ENCODE results near the gene CDC42BPB.

The CDC42BPB gene

DNA sequence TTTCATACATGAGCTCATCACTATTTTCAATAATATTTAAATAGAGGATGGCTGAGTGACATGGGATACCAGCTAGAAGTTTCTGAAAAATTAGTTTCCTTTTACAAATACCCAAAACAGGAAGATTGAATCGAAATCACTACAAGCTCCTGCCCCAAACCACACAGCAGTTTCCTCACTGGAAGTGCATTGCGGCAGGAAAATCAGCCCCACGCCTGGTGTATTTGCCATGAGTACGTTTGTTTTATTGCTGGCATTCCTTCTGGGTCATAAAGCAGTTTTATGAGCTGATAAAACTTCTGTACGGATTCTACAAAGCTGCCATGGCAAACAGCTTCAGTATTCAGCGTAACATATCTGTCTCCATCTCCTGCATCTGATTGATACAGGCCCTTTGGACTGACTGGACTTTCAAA, 23.7 kb downstream of the CDC42BPB start:
- no peak overlapping the region for H3K4me3 ChIP-seq (replicated peaks; ENCODE audit: low read depth, low read length)
- DNase-seq (ENCODE audit: extremely low read depth, low read depth) = no peak
- TF ChIP-seq, protein P1, sequence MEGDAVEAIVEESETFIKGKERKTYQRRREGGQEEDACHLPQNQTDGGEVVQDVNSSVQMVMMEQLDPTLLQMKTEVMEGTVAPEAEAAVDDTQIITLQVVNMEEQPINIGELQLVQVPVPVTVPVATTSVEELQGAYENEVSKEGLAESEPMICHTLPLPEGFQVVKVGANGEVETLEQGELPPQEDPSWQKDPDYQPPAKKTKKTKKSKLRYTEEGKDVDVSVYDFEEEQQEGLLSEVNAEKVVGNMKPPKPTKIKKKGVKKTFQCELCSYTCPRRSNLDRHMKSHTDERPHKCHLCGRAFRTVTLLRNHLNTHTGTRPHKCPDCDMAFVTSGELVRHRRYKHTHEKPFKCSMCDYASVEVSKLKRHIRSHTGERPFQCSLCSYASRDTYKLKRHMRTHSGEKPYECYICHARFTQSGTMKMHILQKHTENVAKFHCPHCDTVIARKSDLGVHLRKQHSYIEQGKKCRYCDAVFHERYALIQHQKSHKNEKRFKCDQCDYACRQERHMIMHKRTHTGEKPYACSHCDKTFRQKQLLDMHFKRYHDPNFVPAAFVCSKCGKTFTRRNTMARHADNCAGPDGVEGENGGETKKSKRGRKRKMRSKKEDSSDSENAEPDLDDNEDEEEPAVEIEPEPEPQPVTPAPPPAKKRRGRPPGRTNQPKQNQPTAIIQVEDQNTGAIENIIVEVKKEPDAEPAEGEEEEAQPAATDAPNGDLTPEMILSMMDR (IDR thresholded peaks at IDR 0.05; ENCODE audit: low read depth, low read length, missing control alignments) = no peak

DNA sequence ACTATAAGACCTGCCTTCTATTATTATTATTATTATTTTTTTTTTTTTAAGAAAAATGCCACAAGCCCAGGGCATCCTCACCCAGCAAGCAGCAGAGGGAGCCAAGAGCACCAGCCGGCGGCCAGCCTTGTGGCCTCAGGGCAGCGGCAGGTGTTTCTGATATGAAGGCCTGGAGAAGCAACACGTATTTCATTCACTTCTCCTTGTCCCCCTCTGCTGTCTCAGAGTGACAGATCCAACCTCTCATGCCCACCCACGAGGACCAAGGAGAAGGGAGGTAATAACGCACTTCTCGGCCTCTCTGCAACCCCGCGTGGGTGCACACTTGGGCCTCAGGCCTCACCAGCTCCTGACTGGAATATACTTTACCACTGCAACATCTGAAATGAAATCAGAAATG, 25.4 kb downstream of the CDC42BPB start:
- TF ChIP-seq, protein P1 (IDR thresholded peaks at IDR 0.05; ENCODE audit: low read depth, low read length, missing control alignments) = no peak
- DNase-seq (ENCODE audit: extremely low read depth, low read depth) = no peak
- H3K4me3 ChIP-seq (replicated peaks; ENCODE audit: low read depth, low read length) = no peak overlapping the region

DNA sequence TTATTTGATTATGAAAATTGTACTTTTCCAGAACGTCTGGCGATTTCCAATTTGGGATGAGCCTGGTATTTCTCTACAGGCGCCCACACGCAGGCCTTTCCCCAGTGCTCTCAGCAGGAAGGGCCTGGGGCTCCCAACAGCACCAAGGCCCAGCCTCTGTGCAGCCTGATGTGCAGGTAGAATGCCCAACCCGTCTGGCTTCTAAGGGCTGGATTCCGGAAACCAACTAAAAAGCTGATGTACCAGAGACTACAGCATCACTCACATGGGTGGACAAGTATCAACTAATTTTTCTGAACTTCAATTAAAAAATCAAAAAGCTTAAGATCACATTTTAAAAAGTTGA, 25.8 kb downstream of the CDC42BPB start:
- DNase-seq (ENCODE audit: extremely low read depth, low read depth) = no peak
- TF ChIP-seq, protein P1 (IDR thresholded peaks at IDR 0.05; ENCODE audit: low read depth, low read length, missing control alignments) = no peak
- H3K4me3 ChIP-seq (replicated peaks; ENCODE audit: low read depth, low read length) = no peak overlapping the region

DNA sequence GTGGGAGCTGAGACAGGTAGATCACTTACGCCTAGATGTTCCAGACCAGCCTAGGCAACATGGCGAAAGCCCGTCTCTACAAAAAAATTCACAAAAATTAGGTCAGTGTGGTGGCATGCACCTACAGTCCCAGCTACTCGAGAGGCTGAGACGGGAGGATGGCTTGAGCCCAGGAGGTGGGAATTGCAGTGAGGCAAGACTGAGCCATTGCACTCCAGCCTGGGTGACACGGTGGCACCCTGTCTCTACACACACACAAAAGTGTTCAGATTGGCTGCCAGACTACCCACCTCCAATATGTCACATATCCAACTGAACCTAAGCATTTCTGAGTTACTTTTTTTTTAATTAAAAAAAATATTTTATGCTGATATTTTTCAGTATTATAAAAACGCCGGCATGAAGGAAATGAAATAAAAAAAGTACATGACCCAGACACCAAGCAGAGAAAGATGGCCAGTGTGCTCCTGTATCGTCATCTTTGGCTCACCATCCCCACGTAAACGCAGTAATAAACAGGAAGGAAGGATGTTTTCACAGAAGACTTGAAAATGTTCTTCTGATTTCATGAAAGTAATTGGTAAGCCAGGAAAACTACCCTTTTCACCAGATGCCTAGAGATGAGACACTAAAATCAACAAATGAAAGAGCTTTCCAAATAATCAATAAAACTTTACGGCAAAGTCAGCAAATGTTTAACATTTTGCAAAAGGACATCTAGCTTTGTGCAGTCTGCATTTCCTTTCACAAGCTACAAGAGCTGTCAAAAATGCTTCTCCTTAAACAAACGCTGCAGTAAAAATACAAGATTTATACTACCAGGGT, 26.4 kb downstream of the CDC42BPB start:
- no peak for DNase-seq (ENCODE audit: extremely low read depth, low read depth)
- TF ChIP-seq, protein P1 (IDR thresholded peaks at IDR 0.05; ENCODE audit: low read depth, low read length, missing control alignments) = no peak
- H3K4me3 ChIP-seq (replicated peaks; ENCODE audit: low read depth, low read length) = no peak overlapping the region

DNA sequence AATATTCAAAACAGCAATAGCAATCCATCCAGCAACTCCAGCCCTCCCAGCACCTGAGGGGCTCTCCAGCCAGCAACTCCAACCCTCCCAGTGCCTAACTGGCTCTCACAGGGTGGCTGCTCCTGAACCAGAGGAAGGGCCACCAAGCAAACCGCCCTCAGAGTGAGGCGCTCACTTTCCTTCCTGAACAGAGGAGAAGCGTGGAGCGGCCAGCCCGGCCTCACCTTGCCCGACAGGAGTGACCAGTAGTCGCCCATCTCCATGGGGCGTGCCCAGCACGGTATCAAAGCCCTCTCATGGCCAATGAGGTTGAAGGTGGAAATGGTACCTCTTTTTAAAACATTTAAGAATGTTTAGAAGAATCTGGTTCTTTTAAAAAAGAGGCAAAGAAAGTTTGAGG, 27.4 kb downstream of the CDC42BPB start:
- no peak for DNase-seq (ENCODE audit: extremely low read depth, low read depth)
- H3K4me3 ChIP-seq (replicated peaks; ENCODE audit: low read depth, low read length) = no peak overlapping the region
- TF ChIP-seq, protein P1 (IDR thresholded peaks at IDR 0.05; ENCODE audit: low read depth, low read length, missing control alignments) = no peak

DNA sequence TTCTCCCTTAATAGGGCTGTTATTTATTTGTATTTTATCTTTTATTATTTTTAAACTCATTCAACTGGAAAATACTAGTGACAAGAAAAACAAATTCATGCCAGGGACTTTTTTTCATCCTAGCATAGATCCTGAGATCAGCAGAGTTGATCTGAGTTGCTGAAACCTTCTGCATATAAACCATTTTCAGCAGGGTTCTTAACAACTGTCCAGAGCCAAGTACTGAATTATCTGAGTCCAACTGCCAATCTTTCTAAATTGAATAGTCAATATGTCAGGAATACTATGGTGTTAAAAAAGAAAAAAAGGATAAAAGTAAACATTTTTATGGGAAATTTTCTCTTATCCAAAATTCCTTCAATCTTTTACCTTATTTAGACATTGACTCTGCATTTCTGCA, 28.6 kb downstream of the CDC42BPB start:
- H3K4me3 ChIP-seq (replicated peaks; ENCODE audit: low read depth, low read length) = no peak overlapping the region
- DNase-seq (ENCODE audit: extremely low read depth, low read depth) = no peak
- TF ChIP-seq, protein P1 (IDR thresholded peaks at IDR 0.05; ENCODE audit: low read depth, low read length, missing control alignments) = no peak
